GM23338 (cell line): ENCODE measurements around the gene CSTB. TPM values are rescaled to one million over a fixed set of nuclear protein-coding genes. Genes with fewer than 3 reads are reported as not detected.

Source experiments
- ATAC-seq: fragments of 200-7000 bp; cut with Tn5 transposase; 3 replicates; pipeline ENCODE4 v1.9.1; 2020
- DNase-seq: peaks from one replicate; pipeline ENCODE4 v3.0.0-alpha.2; 2015; ENCODE audit warnings: low spot score
- H2AFZ ChIP-seq: fragments of 200-600 bp; sonication (generic); 2 replicates; pipeline ENCODE4 v1.8.0; 2016; ENCODE audit warnings: antibody characterized with exemption, mild to moderate bottlenecking, moderate library complexity
- H3F3A ChIP-seq: fragments of 200-600 bp; sonication (generic); replicated peaks from 2 replicates; pipeline ENCODE4 v1.8.0; 2017; ENCODE audit warnings: antibody characterized with exemption, mixed run types, low read depth
- H3K27ac ChIP-seq: fragments of 200-600 bp; sonication (generic); 2 replicates; pipeline ENCODE4 v1.6.1; 2016; ENCODE audit warnings: low read depth
- H3K27me3 ChIP-seq: fragments of 200-600 bp; sonication (generic); 2 replicates; pipeline ENCODE4 v1.8.0; 2016; ENCODE audit warnings: mild to moderate bottlenecking, mixed run types, moderate library complexity; ENCODE audit not compliant: insufficient read depth
- H3K36me3 ChIP-seq: fragments of 200-600 bp; sonication (generic); 2 replicates; pipeline ENCODE4 v1.8.0; 2016; ENCODE audit warnings: mild to moderate bottlenecking; ENCODE audit not compliant: insufficient read depth
- H3K4me1 ChIP-seq: fragments of 200-600 bp; sonication (generic); 2 replicates; pipeline ENCODE4 v1.8.0; 2016; ENCODE audit warnings: mild to moderate bottlenecking, moderate library complexity; ENCODE audit not compliant: insufficient read depth
- H3K4me2 ChIP-seq: fragments of 200-600 bp; sonication (generic); 2 replicates; pipeline ENCODE4 v1.7.1; 2017; ENCODE audit warnings: mixed run types
- H3K4me3 ChIP-seq: fragments of 200-600 bp; sonication (generic); 2 replicates; pipeline ENCODE4 v1.6.1; 2016; ENCODE audit warnings: mixed run types
- H3K79me2 ChIP-seq: fragments of 200-600 bp; sonication (generic); replicated peaks from 2 replicates; pipeline ENCODE4 v1.8.0; 2017; ENCODE audit warnings: mild to moderate bottlenecking; ENCODE audit not compliant: insufficient read depth
- H3K9me2 ChIP-seq: fragments of 200-600 bp; sonication (generic); 2 replicates; pipeline ENCODE4 v1.8.0; 2017; ENCODE audit not compliant: insufficient read depth
- H4K20me1 ChIP-seq: fragments of 200-600 bp; sonication (generic); replicated peaks from 2 replicates; pipeline ENCODE4 v1.8.0; 2017; ENCODE audit warnings: mild to moderate bottlenecking; ENCODE audit not compliant: insufficient read depth
- H3K27ac Mint-ChIP-seq: 2 replicates; pipeline ENCODE4 v1.8.0; 2020; ENCODE audit warnings: inconsistent platforms, mild to moderate bottlenecking, moderate library complexity, mixed read lengths
- H3K27me3 Mint-ChIP-seq: 3 replicates; pipeline ENCODE4 v1.8.0; 2022; ENCODE audit warnings: low read depth, mild to moderate bottlenecking, moderate library complexity, mixed read lengths, inconsistent platforms; ENCODE audit not compliant: insufficient read depth, poor library complexity
- H3K36me3 Mint-ChIP-seq: 3 replicates; pipeline ENCODE4 v1.8.0; 2021; ENCODE audit warnings: low read depth, mild to moderate bottlenecking, inconsistent platforms, moderate library complexity, mixed read lengths
- H3K4me1 Mint-ChIP-seq: 3 replicates; pipeline ENCODE4 v1.8.0; 2020; ENCODE audit warnings: mild to moderate bottlenecking, inconsistent platforms, mixed read lengths
- H3K4me3 Mint-ChIP-seq: 3 replicates; pipeline ENCODE4 v1.8.0; 2021; ENCODE audit warnings: moderate library complexity, mild to moderate bottlenecking, inconsistent platforms, mixed read lengths
- H3K9me3 Mint-ChIP-seq: 3 replicates; pipeline ENCODE4 v1.8.0; 2020; ENCODE audit warnings: moderate library complexity, mild to moderate bottlenecking, inconsistent platforms, mixed read lengths
- CREB1 ChIP-seq: fragments of 250-450 bp; sonication (Bioruptor Pico); IDR thresholded peaks from 2 replicates; pipeline ENCODE4 v1.5.0; 2020; ENCODE audit warnings: low read depth, mild to moderate bottlenecking, moderate library complexity
- EZH2 ChIP-seq: fragments of 200-600 bp; sonication (generic); IDR thresholded peaks from one replicate; pipeline ENCODE4 v1.8.0; 2017; ENCODE audit warnings: antibody characterized with exemption, mild to moderate bottlenecking, low read depth; ENCODE audit not compliant: unreplicated experiment
- EZH2phosphoT487 ChIP-seq: fragments of 200-600 bp; sonication (generic); IDR thresholded peaks from one replicate; pipeline ENCODE4 v1.8.1; 2018; ENCODE audit warnings: antibody characterized with exemption; ENCODE audit not compliant: unreplicated experiment
- NANOG ChIP-seq: IDR thresholded peaks from 2 replicates; pipeline ENCODE4 v1.6.1; 2016; ENCODE audit warnings: antibody characterized with exemption, borderline replicate concordance
- STAT1 ChIP-seq: IDR thresholded peaks from one replicate; pipeline ENCODE4 v1.6.1; 2016; ENCODE audit warnings: antibody characterized with exemption; ENCODE audit not compliant: unreplicated experiment
- ZNF114 ChIP-seq: fragments of 250-450 bp; sonication (Bioruptor Pico); IDR thresholded peaks from 2 replicates; pipeline ENCODE4 v1.5.0; 2020; ENCODE audit warnings: mild to moderate bottlenecking, moderate library complexity
- ZNF331 ChIP-seq: fragments of 250-450 bp; sonication (Bioruptor Pico); IDR thresholded peaks from 2 replicates; pipeline ENCODE4 v1.5.0; 2020; ENCODE audit warnings: low read depth, mild to moderate bottlenecking, moderate library complexity
- polyA plus RNA-seq: library from polyadenylated mRNA; unstranded; fragments of >200 nt; fragmentation: Nextera tagmentation; extraction: Ambion mirVana; gene quantifications from 2 replicates; pipeline ENCODE4 v1.2.1, GENCODE V29; 2016
- total RNA-seq: library from RNA; depleted of rRNA; stranded (reverse); fragments of >200 nt; shearing (Covaris generic); gene quantifications from 2 replicates; pipeline ENCODE4 v1.2.3, GENCODE V29; 2014
- TF ChIP-seq, protein P1 (sequence below): IDR thresholded peaks from 2 replicates; pipeline ENCODE4 v1.6.1; 2016; ENCODE audit warnings: antibody characterized with exemption
- TF ChIP-seq, protein P2 (sequence below): fragments of 250-450 bp; sonication (Bioruptor Pico); IDR thresholded peaks from 2 replicates; pipeline ENCODE4 v1.5.0; 2020; ENCODE audit warnings: mild to moderate bottlenecking, moderate library complexity
- TF ChIP-seq, protein P3 (sequence below): IDR thresholded peaks from one replicate; pipeline ENCODE4 v1.6.1; 2018; ENCODE audit warnings: antibody characterized with exemption; ENCODE audit not compliant: unreplicated experiment

The CSTB gene
- total and polyA plus RNA-seq, 2 experiments from 2014 or later, result 10.0 to 142 TPM

GRCh38 chr21:43797925-43798715, 22.0 kb upstream of the CSTB start:
- Histone ChIP-seq H3F3A (0 out of 2 replicates have a peak, but pooled peaks cover 3% of the 10 kb centered on the region), H3K27ac (no peak overlapping the region), H2AFZ (no peak overlapping the region), H3K4me3 (no peak overlapping the region), H3K9me2 (no peaks in the 10 kb centered on the region), H3K27me3 (no peaks in the 10 kb centered on the region), H4K20me1 (no peaks in the 10 kb centered on the region; the same call in 1 of the 2 replicates), H3K4me2 (no peak overlapping the region), H3K79me2 (peaks cover 16% of the 10 kb centered on the region), H3K36me3 (peaks cover 33% of the 10 kb centered on the region), H3K4me1 (no peaks in the 10 kb centered on the region)
- TF ChIP-seq ZNF114 (no peak), NANOG (no peak), ZNF331 (CRISPR knock-in tag) (no peak)
- TF ChIP-seq, protein P1, sequence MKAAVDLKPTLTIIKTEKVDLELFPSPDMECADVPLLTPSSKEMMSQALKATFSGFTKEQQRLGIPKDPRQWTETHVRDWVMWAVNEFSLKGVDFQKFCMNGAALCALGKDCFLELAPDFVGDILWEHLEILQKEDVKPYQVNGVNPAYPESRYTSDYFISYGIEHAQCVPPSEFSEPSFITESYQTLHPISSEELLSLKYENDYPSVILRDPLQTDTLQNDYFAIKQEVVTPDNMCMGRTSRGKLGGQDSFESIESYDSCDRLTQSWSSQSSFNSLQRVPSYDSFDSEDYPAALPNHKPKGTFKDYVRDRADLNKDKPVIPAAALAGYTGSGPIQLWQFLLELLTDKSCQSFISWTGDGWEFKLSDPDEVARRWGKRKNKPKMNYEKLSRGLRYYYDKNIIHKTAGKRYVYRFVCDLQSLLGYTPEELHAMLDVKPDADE, result no peak
- Mint-ChIP-seq H3K27ac (no peak overlapping the region; the same call in 1 of the 2 replicates), H3K27me3 (peaks cover 13% of the 10 kb centered on the region), H3K36me3 (peaks cover 97% of the 10 kb centered on the region), H3K4me3 (no peak overlapping the region), H3K9me3 (no peaks in the 10 kb centered on the region), H3K4me1 (no peaks in the 10 kb centered on the region)
- ATAC-seq (no peak), DNase-seq (no peak)

GRCh38 chr21:43797415-43797814, 21.3 kb upstream of the CSTB start:
- no peaks in the 10 kb centered on the region for H3K4me1 ChIP-seq
- ATAC-seq, result no peak
- H3K27ac ChIP-seq, result no peak overlapping the region
- no peak overlapping the region for H2AFZ ChIP-seq
- H3F3A ChIP-seq, result 0 out of 2 replicates have a peak, but pooled peaks cover 3% of the 10 kb centered on the region
- H4K20me1 ChIP-seq, result peaks cover 4% of the 10 kb centered on the region
- no peaks in the 10 kb centered on the region for H3K9me3 Mint-ChIP-seq
- H3K36me3 Mint-ChIP-seq, result peaks cover 97% of the 10 kb centered on the region
- H3K4me2 ChIP-seq, result no peak overlapping the region
- no peak overlapping the region for H3K4me3 Mint-ChIP-seq
- peaks cover 34% of the 10 kb centered on the region for H3K36me3 ChIP-seq
- H3K27me3 ChIP-seq, result no peaks in the 10 kb centered on the region
- peaks cover 17% of the 10 kb centered on the region for H3K27me3 Mint-ChIP-seq
- no peak overlapping the region for H3K27ac Mint-ChIP-seq
- no peak overlapping the region for H3K4me3 ChIP-seq
- no peaks in the 10 kb centered on the region for H3K4me1 Mint-ChIP-seq
- DNase-seq, result no peak
- peaks cover 23% of the 10 kb centered on the region for H3K79me2 ChIP-seq
- no peaks in the 10 kb centered on the region for H3K9me2 ChIP-seq
- TF ChIP-seq EZH2phosphoT487 (no peak), ZNF331 (CRISPR knock-in tag) (no peak), ZNF114 (no peak), STAT1 (no peak), CREB1 (no peak), EZH2 (no peak)
- TF ChIP-seq, protein P2, sequence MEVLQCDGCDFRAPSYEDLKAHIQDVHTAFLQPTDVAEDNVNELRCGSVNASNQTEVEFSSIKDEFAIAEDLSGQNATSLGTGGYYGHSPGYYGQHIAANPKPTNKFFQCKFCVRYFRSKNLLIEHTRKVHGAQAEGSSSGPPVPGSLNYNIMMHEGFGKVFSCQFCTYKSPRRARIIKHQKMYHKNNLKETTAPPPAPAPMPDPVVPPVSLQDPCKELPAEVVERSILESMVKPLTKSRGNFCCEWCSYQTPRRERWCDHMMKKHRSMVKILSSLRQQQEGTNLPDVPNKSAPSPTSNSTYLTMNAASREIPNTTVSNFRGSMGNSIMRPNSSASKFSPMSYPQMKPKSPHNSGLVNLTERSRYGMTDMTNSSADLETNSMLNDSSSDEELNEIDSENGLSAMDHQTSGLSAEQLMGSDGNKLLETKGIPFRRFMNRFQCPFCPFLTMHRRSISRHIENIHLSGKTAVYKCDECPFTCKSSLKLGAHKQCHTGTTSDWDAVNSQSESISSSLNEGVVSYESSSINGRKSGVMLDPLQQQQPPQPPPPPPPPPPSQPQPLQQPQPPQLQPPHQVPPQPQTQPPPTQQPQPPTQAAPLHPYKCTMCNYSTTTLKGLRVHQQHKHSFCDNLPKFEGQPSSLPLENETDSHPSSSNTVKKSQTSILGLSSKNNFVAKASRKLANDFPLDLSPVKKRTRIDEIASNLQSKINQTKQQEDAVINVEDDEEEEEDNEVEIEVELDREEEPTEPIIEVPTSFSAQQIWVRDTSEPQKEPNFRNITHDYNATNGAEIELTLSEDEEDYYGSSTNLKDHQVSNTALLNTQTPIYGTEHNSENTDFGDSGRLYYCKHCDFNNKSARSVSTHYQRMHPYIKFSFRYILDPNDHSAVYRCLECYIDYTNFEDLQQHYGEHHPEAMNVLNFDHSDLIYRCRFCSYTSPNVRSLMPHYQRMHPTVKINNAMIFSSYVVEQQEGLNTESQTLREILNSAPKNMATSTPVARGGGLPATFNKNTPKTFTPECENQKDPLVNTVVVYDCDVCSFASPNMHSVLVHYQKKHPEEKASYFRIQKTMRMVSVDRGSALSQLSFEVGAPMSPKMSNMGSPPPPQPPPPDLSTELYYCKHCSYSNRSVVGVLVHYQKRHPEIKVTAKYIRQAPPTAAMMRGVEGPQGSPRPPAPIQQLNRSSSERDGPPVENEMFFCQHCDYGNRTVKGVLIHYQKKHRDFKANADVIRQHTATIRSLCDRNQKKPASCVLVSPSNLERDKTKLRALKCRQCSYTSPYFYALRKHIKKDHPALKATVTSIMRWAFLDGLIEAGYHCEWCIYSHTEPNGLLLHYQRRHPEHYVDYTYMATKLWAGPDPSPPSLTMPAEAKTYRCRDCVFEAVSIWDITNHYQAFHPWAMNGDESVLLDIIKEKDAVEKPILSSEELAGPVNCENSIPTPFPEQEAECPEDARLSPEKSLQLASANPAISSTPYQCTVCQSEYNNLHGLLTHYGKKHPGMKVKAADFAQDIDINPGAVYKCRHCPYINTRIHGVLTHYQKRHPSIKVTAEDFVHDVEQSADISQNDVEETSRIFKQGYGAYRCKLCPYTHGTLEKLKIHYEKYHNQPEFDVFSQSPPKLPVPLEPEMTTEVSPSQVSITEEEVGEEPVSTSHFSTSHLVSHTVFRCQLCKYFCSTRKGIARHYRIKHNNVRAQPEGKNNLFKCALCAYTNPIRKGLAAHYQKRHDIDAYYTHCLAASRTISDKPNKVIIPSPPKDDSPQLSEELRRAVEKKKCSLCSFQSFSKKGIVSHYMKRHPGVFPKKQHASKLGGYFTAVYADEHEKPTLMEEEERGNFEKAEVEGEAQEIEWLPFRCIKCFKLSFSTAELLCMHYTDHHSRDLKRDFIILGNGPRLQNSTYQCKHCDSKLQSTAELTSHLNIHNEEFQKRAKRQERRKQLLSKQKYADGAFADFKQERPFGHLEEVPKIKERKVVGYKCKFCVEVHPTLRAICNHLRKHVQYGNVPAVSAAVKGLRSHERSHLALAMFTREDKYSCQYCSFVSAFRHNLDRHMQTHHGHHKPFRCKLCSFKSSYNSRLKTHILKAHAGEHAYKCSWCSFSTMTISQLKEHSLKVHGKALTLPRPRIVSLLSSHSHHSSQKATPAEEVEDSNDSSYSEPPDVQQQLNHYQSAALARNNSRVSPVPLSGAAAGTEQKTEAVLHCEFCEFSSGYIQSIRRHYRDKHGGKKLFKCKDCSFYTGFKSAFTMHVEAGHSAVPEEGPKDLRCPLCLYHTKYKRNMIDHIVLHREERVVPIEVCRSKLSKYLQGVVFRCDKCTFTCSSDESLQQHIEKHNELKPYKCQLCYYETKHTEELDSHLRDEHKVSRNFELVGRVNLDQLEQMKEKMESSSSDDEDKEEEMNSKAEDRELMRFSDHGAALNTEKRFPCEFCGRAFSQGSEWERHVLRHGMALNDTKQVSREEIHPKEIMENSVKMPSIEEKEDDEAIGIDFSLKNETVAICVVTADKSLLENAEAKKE (CRISPR knock-in tag), result no peak
- TF ChIP-seq, protein P3, sequence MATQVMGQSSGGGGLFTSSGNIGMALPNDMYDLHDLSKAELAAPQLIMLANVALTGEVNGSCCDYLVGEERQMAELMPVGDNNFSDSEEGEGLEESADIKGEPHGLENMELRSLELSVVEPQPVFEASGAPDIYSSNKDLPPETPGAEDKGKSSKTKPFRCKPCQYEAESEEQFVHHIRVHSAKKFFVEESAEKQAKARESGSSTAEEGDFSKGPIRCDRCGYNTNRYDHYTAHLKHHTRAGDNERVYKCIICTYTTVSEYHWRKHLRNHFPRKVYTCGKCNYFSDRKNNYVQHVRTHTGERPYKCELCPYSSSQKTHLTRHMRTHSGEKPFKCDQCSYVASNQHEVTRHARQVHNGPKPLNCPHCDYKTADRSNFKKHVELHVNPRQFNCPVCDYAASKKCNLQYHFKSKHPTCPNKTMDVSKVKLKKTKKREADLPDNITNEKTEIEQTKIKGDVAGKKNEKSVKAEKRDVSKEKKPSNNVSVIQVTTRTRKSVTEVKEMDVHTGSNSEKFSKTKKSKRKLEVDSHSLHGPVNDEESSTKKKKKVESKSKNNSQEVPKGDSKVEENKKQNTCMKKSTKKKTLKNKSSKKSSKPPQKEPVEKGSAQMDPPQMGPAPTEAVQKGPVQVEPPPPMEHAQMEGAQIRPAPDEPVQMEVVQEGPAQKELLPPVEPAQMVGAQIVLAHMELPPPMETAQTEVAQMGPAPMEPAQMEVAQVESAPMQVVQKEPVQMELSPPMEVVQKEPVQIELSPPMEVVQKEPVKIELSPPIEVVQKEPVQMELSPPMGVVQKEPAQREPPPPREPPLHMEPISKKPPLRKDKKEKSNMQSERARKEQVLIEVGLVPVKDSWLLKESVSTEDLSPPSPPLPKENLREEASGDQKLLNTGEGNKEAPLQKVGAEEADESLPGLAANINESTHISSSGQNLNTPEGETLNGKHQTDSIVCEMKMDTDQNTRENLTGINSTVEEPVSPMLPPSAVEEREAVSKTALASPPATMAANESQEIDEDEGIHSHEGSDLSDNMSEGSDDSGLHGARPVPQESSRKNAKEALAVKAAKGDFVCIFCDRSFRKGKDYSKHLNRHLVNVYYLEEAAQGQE, result no peak
